HG03432 (cell line): ENCODE measurements around the gene U2SURP.
"Not testable (repeated sequence)": the region's sequence is repeated elsewhere in the genome, so short reads cannot be mapped to it uniquely, and the experiment has no call there.

Experiments used
- ATAC-seq: cut with Tn5 transposase; IDR thresholded peaks from one replicate; pipeline ENCODE4 v1.9.1; 2021; ENCODE audit warnings: mild to moderate bottlenecking, moderate library complexity; ENCODE audit not compliant: unreplicated experiment

Gene U2SURP

GRCh38 chr3:142976621-142977398 lies 24.6 kb upstream of the U2SURP start:
- ATAC-seq = no peak

DNA sequence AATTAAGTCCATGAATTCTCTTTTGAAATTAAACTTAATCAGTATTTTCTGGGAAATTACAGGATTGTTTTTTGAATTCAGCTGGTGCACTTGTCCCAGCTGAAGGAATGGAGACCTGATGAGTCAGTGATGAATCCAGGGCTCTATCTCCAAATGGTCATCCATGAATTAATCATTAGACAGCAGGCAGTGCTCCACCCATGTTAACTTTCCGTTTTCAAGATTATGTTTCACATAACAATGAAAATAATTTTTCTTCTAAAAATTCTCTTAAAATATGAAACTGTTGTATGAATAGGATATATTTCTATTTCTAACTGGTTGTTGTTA lies 24.0 kb upstream of the U2SURP start:
- ATAC-seq = no peak

GRCh38 chr3:142981108-142981507 lies 20.3 kb upstream of the U2SURP start:
- no peak for ATAC-seq

- ATAC-seq = no peak
Observed at GRCh38 chr3:142982038-142982773, 19.2 kb upstream of the U2SURP start.

DNA sequence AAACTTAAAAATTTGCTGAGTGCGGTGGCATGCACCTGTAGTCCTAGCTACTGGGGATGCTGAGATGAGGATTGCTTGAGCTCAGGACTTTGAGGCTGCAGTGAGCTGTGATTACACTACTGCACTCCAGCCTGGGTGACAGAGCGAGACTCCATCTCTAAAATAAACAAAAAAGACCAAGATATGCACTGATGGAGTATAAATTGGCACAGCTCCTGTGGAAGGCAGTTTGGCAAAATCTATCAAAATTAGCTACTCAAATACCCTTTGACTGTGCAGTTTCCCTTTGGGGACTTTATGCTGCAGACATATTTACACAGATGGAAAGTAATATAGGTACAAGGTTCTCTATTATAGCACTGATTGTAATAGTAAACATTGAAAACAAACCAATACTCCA lies 18.1 kb upstream of the U2SURP start:
- ATAC-seq = no peak

DNA sequence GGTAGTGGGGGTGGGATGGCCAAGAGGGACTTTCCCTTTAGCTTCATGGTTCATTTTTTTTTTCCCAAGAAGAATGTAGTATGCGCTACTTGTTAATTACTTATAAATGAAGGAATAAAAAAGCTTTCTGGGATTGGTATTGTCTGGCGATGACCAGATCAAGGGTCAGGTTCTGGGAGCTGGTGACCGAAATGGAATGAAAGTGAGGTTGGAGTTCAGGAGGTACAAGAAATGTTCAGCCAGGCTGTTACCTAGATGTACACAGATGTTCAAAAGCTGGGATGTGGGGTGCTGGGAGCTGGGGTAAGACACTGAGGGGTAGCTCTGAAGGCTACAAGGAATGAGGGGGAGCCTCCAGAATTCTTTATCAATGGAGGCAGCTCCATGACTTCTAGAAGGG lies 17.1 kb upstream of the U2SURP start:
- ATAC-seq = no peak

DNA sequence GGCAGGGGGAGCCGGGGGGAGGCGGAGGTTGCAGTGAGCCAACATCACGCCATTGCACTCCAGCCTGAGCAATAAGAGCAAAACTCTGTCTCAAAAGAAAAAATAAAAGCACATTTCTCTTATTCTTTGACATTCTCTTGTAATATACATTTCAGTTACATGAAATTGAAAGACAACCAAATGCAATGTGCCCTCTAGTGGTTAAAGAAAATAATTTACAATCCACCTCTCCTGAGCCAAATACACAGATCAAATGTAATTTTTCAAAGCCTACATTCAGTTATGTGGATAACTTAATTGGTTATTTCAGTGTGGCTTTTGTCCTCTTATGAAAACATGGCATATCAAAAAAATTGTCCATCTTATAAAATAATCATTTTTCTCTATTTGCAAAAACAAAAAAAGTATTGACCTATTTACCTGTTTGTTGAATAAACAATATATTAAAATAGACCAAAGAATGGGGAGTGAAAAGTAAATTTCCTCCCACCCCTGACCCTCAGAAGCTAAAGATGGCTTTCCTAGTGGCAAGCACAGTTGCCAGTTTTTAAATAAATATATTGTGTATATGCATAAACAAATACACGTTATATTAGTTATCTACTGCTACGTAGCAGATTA lies 14.2 kb upstream of the U2SURP start:
- peak; percentile 47 for ATAC-seq

DNA sequence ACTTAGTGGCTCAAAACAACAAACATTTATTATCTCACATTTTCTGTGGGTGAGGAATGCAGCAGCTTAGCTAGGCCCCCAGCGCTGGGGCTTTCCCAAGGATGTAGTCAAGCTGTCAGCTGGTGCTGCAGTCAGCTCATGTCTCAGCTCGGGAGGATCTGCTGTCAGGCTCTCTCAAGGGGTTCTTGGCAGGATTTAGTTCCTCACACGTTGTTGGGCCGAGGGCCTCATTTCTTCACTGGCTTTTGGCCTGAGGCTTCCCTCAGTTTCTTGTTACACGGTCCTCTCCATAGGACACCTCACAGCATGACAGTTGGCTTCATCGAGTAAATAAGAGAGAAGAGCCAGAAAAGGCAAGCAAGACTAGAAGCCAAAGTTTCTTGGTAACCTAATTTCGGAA lies 13.7 kb upstream of the U2SURP start:
- ATAC-seq = peak; percentile 82

GRCh38 chr3:142988221-142988620 lies 13.1 kb upstream of the U2SURP start:
- ATAC-seq = not testable (repeated sequence)

DNA sequence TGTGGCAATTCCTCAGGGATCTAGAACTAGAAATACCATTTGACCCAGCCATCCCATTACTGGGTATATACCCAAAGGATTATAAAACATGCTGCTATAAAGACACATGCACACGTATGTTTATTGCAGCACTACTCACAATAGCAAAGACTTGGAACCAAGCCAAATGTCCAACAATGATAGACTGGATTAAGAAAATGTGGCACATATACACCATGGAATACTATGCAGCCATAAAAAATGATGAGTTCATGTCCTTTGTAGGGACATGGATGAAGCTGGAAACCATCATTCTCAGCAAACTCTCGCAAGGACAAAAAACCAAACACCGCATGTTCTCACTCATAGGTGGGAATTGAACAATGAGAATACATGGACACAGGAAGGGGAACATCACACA lies 12.5 kb upstream of the U2SURP start:
- not testable (repeated sequence) for ATAC-seq

DNA sequence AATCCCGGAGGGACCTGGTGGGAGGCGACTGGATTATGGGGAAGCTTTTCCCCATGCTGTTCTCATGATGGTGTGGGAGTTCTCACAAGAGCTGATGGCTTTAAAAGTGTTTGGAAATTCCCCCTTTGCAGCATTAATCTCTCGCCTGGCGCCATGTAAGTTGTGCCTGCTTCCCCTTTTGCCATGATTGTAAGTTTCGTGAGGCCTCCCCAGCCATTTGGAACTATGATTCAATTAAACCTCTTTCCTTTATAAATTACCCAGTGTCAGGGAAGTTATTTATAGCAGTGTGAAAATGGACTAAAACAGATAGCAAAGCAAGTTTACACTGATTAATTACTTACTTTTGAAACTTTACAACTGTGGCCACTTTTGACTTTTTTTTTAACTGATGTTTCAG lies 10.6 kb upstream of the U2SURP start:
- no peak for ATAC-seq

DNA sequence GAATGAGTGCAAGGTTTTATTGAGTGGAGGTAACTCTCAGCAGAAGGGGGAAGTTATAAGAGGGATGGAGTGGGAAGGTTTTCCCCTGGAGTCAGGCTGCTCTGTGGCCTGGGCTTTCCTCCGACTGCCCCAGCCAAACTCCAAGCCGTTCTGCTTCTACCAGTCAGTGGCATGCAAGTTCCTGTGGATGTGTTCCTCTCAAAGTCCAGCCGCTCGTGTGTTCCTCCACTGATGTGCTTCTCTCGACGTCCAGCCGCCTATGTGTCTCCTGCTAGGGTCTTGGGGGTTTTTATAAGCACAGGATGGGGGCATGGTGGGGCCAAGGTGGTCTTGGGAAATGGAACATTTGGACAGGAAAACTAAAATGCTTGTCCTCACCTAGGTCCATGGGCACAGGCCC lies 9.0 kb upstream of the U2SURP start:
- no peak for ATAC-seq

GRCh38 chr3:142993958-142994442 lies 7.4 kb upstream of the U2SURP start:
- ATAC-seq = peak; percentile 75

- no peak for ATAC-seq
Observed at GRCh38 chr3:142997330-142997729, 4.0 kb upstream of the U2SURP start.

DNA sequence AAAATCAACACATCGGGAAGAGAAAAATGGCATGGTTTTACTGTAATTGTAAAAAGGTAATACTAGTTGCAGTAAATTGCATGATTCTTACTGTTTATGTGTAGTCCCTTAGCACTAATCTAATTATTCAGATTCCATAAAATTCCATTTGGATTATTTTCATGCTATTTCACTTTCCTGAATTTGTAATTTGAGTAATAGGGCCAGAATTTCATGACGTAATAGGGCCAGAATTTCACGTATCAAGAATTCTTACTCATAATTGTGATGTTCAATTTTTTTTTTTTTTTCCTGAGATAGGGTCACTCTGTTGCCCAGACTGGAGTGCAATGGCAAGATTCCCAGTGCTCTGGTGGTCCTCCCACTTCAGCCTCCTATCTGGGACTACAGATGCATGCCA lies 2.9 kb upstream of the U2SURP start:
- no peak for ATAC-seq

GRCh38 chr3:142999881-143000280 lies 1.5 kb upstream of the U2SURP start:
- ATAC-seq = no peak

- no peak for ATAC-seq
Observed at GRCh38 chr3:143000528-143000927, 842 bp upstream of the U2SURP start.

DNA sequence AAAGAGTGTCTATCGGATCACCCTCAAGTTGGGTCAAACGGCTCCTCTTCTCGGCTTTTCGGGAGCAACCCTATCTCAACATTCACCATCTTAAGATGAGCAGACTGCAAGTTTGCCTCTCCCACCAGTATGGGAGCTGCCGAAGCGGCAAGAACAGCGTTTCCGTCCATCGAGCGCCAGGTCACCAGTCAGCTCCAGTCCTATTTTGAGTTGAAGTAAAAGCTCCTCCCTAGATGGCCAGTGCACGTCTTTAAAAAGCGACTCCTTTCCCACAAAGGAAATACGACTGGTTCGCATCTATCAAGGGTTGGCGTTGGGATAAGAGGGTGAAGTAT lies 369 bp upstream of the U2SURP start:
- ATAC-seq = peak; percentile 74

GRCh38 chr3:143002083-143002712 lies 828 bp downstream of the U2SURP start:
- ATAC-seq = peak; percentile 34

DNA sequence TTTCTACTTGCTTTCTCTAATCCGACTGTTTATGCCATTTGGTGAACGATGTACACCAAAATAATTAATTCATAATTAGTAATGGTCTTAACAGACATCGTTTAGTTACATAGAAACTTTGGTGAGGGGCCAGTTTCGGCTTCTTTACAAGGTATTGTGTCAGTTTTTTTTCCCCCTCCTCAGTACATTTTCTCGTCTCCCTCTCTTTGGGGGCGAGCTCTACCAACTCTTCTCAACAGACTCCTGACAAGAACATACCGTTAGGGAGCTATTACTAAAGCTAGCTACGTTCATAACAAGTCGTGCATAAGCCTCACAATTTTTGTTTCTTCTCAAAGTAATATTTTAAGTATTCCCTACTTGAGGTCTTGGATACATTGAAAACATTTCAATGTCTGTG lies 1.4 kb downstream of the U2SURP start:
- ATAC-seq = no peak

DNA sequence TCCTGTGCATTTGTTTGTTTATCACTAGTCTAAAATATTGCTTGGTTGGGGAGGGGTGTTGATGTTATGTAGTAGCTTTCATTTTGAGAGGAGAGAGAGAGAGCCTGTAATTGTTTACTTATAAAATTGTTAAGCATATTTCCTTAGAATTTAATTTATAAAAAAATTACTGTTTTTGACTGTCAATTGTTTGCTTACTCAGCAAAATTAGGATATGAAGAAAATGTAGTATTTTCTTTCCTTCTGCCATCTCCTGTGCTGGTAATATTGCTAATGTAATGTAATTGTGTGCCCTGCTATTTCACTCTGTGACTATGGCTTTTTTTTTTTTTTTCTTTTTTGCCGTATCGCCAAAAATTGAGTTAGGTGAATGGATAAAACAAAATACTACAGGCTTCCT lies 3.5 kb downstream of the U2SURP start:
- ATAC-seq = no peak

DNA sequence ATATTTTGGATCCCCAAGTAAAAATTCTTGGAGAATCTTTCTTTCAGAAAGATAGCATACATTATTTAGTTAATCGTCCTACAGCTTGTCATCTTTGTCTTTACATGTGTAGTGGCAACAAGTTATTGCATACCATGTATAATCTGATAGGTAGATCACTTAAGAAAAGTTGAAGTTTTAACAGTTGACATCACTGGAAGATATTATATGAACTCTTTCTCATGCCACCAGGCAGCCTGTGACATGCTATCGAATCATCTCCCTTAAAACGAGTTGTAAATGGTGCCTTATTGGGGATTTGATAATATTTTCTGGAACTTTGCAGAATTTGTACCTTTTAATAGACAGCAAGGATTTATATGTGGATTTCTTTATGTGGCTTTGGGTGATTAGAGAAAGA lies 8.7 kb downstream of the U2SURP start:
- no peak for ATAC-seq
